ENCODE measurements around the gene TTC13. TPM values are rescaled to one million over a fixed set of nuclear protein-coding genes. Genes with fewer than 3 reads are reported as not detected.

Gene TTC13
- total and polyA plus RNA-seq, 2 of the 13 experiments (the other 11 are each of a cell fraction or from before 2014, with no cell fraction given), result 5.8 to 15.9 TPM

DNA sequence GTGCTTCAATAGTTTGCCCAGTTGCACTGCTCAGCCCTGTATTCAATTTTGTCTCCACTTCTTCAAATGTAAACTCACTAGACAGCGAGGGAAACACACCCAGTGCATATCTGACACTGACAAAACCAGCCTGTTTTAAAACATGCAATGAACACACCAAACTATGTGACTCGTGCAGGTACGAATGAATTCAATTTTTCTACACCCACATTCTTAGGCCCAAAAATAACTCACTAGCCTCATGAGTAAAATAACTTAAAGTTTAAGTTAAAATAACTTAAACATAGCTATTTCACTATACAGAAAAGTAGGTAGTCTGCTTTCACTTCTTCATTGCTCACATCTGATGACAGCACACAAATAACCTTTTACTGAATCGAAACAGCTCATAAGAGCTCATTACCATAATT lies 21.1 kb downstream of the TTC13 start (continued):
- no peak for TF ChIP-seq FOXC1 (CRISPR knock-in tag; IDR thresholded peaks at IDR 0.05; ENCODE audit: borderline replicate concordance)
- TF ChIP-seq NFIC (IDR thresholded peaks at IDR 0.05; ENCODE audit: low read length), result no peak

DNA sequence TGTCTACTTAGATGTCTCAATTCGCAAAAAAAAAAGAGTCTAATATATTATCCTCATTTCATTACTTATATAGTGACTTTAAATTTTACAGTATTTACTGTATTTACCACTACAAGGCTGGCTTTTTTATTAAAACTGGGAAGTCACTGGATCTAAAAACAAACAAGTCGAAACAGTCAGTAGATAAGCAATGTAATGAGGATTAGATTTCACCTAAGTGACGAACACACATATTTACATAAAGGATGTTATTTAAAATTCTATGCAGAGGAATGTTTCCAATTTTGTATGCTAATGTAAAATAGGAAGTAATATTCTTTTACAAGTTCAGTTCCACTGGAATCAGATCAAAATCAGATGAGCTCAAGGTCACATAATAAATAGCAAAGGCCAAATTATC lies 28.3 kb downstream of the TTC13 start:
- FAIRE-seq, result peak; percentile 30
- Histone ChIP-seq H2AFZ (ENCODE audit: low read length) (no peak overlapping the region), H3K9ac (ENCODE audit: insufficient read depth, low read depth, low read length) (no peak overlapping the region), H3K36me3 (replicated peaks in 1 of 2; ENCODE audit: control insufficient read depth in 1 of 2, insufficient read depth in 2 of 2, low read length in 2 of 2) (no peaks in the 10 kb centered on the region; a peak in 3 of 5 replicates), H3K79me2 (ENCODE audit: insufficient read depth, low read length) (no peaks in the 10 kb centered on the region), H3K27me3 (ENCODE audit: control insufficient read depth in 1 of 2, insufficient read depth in 2 of 2, low read length in 2 of 2) (no peaks in the 10 kb centered on the region; a peak in 1 of 5 replicates), H3K27ac (ENCODE audit: extremely low read length, insufficient read depth, low read length) (no peak overlapping the region), H3K4me1 (ENCODE audit: insufficient read depth, low read length) (peaks cover 12% of the 10 kb centered on the region), H3K4me3 (replicated peaks in 1 of 3; ENCODE audit: insufficient read depth in 1 of 3, low read depth in 2 of 3, low read length in 3 of 3) (no peak overlapping the region), H3K4me2 (ENCODE audit: low read depth, low read length) (no peak overlapping the region), H4K20me1 (ENCODE audit: insufficient read depth, low read length) (no peaks in the 10 kb centered on the region), H3K9me3 (ENCODE audit: low read length) (no peaks in the 10 kb centered on the region)
- TF ChIP-seq MIER3 (CRISPR knock-in tag; IDR thresholded peaks at IDR 0.05; ENCODE audit: borderline replicate concordance) (no peak), ZNF569 (CRISPR knock-in tag; IDR thresholded peaks at IDR 0.05; ENCODE audit: borderline replicate concordance) (no peak), SALL1 (CRISPR knock-in tag; IDR thresholded peaks at IDR 0.05) (no peak), ZNF224 (CRISPR knock-in tag; IDR thresholded peaks at IDR 0.05) (no peak)
- TF ChIP-seq, protein P1, sequence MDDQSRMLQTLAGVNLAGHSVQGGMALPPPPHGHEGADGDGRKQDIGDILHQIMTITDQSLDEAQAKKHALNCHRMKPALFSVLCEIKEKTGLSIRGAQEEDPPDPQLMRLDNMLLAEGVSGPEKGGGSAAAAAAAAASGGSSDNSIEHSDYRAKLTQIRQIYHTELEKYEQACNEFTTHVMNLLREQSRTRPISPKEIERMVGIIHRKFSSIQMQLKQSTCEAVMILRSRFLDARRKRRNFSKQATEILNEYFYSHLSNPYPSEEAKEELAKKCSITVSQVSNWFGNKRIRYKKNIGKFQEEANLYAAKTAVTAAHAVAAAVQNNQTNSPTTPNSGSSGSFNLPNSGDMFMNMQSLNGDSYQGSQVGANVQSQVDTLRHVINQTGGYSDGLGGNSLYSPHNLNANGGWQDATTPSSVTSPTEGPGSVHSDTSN (CRISPR knock-in tag; IDR thresholded peaks at IDR 0.05; ENCODE audit: borderline replicate concordance), result no peak
- ATAC-seq, result no peak
- intact Hi-C loops (cut with micrococcal nuclease; ENCODE audit: unreplicated experiment), result no loop called here
- ChIA-PET CTCF (ENCODE audit: low intra/inter-chr PET ratio, low total read pairs) (no interaction called here), POLR2A (no interaction called here)
- in situ Hi-C loops (cut with HindIII; ENCODE audit: extremely low pct_ligation_motif_present, low pct_unique_long_range_greater_than_20kb), result no loop called here
- WGBS (ENCODE audit: low lambda C conversion rate), result 97% methylated on average over 3 of the region's 3 CpGs
- BruUV-seq (replicated peaks), result no TSS peak
- no peak for DNase-seq (ENCODE audit: low spot score)
